Measurements from ENCODE around the gene ATG4A.

Gene ATG4A

DNA sequence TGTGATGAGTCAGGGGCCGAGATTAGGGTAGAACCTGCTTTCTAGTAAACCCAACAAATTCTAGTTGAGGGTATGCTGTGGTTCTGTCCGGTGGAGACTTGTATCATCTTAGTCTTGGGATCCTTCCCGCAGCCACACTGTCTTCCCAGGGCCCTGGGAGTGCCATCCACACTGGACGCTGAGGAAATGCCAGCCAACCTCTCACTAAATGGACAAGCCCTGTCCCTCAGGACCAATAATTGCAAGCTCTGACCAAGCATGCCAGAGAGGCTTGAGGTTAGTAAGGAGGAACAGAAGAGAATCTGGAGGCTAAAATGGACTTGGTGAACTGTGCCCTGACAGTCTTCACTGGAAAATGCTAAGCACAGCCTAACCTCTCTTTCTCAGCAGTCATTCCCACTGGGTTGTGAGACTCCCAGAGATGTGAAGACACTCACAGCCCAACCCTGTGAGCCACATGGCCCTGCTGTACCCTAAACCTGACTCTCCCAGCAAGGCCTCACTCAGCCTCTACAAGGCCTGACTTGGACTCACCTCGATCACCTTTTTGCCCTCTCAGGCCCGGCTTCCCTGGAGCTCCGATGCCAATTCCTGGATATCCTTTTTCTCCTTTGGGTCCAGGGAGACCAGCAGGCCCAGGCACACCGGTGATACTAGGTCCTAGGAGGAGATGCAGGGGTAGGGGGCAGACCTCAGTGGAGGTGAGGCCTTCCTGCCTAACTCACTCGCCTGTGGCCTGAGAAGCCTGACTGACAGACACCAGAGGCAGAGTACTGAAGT is 77.6 kb downstream of the ATG4A start:
- no peak for DNase-seq (ENCODE audit: low spot score)

GRCh38 chrX:108169768-108170167 is 78.2 kb downstream of the ATG4A start:
- DNase-seq (ENCODE audit: low spot score): no peak

DNA sequence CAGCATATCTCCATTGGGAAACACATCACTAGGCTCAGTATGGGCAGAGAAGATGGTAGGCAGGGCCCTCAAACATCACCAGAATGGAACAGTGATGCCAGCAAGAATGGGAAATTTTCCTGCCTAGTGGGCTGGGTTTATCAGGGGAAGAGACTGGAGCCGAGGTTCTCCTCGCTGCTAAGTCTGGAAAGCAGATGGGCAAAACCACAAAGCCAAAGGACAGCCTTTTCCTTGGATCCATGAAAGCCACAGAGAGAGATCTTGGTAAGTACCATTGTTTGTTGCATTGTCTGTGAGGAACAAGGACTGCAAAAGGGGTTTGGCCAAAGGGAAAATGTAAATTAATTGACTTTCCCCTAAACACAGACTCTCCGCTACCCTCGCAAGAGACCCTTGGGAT is 80.1 kb downstream of the ATG4A start:
- no peak for DNase-seq (ENCODE audit: low spot score)

- no peak for DNase-seq (ENCODE audit: low spot score)
These were observed 82.3 kb downstream of the ATG4A start for GRCh38 chrX:108173874-108174273.

GRCh38 chrX:108177351-108178142 is 86.0 kb downstream of the ATG4A start:
- DNase-seq (ENCODE audit: low spot score): no peak

- no peak for DNase-seq (ENCODE audit: low spot score)
These were observed 86.5 kb downstream of the ATG4A start for GRCh38 chrX:108178143-108178498.

- DNase-seq (ENCODE audit: low spot score): no peak
These were observed 95.2 kb downstream of the ATG4A start for GRCh38 chrX:108186811-108187210.

- no peak for DNase-seq (ENCODE audit: low spot score)
These were observed 106.8 kb downstream of the ATG4A start for GRCh38 chrX:108198420-108198819.

- no peak for DNase-seq (ENCODE audit: low spot score)
These were observed 107.5 kb downstream of the ATG4A start for GRCh38 chrX:108199041-108199440.

DNA sequence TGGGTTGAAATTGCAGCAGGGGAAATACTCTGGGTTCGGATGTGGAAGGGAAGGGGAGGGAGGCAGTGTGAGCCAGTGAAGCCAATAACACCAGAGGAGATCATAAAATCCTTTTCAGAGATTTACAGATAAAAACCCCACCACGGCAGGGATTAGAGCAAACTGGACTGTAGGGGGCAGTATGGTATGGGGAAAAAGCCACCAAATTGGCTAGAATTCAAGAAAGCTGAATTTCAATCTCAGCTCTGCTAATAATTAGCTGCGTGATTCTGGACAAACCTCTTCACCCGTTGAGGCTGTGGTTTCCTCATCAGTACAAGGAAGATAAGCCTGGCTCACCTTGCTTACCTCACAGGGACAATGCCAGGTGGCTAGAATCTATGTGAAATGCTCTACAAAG is 108.1 kb downstream of the ATG4A start:
- peak; percentile 12 for DNase-seq (ENCODE audit: low spot score)

DNA sequence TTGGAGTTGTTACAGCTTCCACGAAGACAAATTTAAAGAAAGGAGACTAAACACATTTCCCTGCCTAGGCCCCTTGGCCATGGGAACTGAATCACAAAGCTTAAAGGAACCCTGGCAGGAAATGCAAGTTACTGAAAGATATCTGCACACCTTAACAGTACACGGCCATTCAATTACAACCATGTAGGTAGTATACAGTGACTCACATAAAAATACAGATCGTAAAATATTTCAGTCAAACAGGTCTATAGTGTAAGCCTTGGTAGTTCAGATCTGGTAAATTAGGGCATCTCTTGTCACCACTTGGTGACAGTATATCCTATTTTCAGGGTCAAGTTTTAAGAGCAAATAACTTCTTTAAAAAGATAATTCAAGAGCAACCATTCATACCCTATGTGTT is 112.0 kb downstream of the ATG4A start:
- no peak for DNase-seq (ENCODE audit: low spot score)

All from activated CD4-positive, alpha-beta T cell treated with anti-CD3 and anti-CD28 coated beads, Interleukin-2, Interleukin-4, amounts not matched to agents 100 ng/mL and 50 ng/mL, durations not matched to agents 16 hours and 8 hours (primary cell).